Activated CD4-positive, alpha-beta memory T cell treated with anti-CD3 and anti-CD28 coated beads for 36 hours (primary cell): ENCODE data around the gene SLC39A7. TPM values are rescaled to one million over a fixed set of nuclear protein-coding genes. Genes with fewer than 3 reads are reported as not detected.

Experiments used
- CTCF ChIA-PET: fragments of 350-600 bp; sonication (Branson Sonifier 250); formaldehyde crosslinking; loops from one replicate; lab custom pipeline; 2021; ENCODE audit warnings: antibody characterized with exemption, inconsistent platforms; lab: Charles Lee
- POLR2A ChIA-PET: fragments of 350-600 bp; sonication (Branson Sonifier 250); formaldehyde crosslinking; loops from one replicate; lab custom pipeline; 2021; ENCODE audit warnings: antibody characterized with exemption; lab: Charles Lee
- DNase-seq: peaks from one replicate; pipeline ENCODE4 v3.0.0-alpha.2; 2020
- H3K27ac Mint-ChIP-seq: one replicate; pipeline ENCODE4 v1.8.0; 2021; ENCODE audit warnings: mixed read lengths
- H3K27me3 Mint-ChIP-seq: one replicate; pipeline ENCODE4 v1.8.0; 2021; ENCODE audit warnings: mixed read lengths
- H3K36me3 Mint-ChIP-seq: one replicate; pipeline ENCODE4 v1.8.0; 2021; ENCODE audit warnings: mixed read lengths
- H3K4me1 Mint-ChIP-seq: one replicate; pipeline ENCODE4 v1.8.0; 2021; ENCODE audit warnings: low read depth, mixed read lengths
- H3K4me3 Mint-ChIP-seq: one replicate; pipeline ENCODE4 v1.8.0; 2021; ENCODE audit warnings: mild to moderate bottlenecking, mixed read lengths
- H3K9me3 Mint-ChIP-seq: one replicate; pipeline ENCODE4 v1.8.0; 2021; ENCODE audit warnings: mixed read lengths
- intact Hi-C: fragments of 100-400 bp; cut with micrococcal nuclease; formaldehyde crosslinking; loops from one replicate; pipeline ENCODE4 v1.15.1; 2023
- total RNA-seq, 2 experiments: library from RNA; stranded (reverse); gene quantifications; one replicate each; pipeline ENCODE4 v1.2.3, GENCODE V29; 2021

Gene SLC39A7
- total RNA-seq, 2 experiments from 2014 or later: 42.0 to 45.7 TPM

DNA sequence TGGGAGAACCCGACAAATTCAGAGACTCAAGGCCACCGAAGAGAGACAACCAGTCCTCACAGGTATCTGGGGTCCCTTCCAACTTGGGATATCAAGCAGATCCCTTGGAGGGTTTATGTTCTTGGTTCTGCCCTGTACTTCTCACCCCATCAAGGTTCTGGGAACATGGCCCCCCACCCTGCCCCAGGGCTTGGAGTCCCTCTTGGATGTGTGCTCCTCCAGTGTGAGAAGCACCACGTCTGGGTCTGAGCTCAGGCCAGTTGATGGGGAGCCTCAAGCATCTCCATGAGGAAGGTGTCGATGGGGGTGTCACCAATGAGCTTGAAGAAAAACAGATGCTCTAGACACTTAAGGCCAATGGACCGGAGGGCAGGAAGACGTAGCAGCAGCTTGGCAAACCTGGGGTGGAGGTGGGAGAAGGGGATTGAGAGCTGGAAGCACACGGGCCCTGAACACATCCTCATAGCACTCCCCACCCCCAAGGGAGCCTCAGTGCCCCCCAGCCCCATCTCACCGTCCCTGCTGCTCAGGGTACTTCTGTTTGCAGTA is 6.2 kb upstream of the SLC39A7 start:
- Mint-ChIP-seq H3K27me3 (peaks cover 22% of the 10 kb centered on the region), H3K27ac (no peak overlapping the region), H3K4me3 (no peak overlapping the region), H3K4me1 (peaks cover 44% of the 10 kb centered on the region), H3K9me3 (no peaks in the 10 kb centered on the region), H3K36me3 (peaks cover 26% of the 10 kb centered on the region)
- no peak for DNase-seq
- intact Hi-C loops: no loop called here
- POLR2A ChIA-PET: no interaction called here
- CTCF ChIA-PET: interaction anchor here (1.1 kb wide), 1 partner anchor 33 kb away, joined by 5 read pairs; no protein-coding TSS in a partner anchor

DNA sequence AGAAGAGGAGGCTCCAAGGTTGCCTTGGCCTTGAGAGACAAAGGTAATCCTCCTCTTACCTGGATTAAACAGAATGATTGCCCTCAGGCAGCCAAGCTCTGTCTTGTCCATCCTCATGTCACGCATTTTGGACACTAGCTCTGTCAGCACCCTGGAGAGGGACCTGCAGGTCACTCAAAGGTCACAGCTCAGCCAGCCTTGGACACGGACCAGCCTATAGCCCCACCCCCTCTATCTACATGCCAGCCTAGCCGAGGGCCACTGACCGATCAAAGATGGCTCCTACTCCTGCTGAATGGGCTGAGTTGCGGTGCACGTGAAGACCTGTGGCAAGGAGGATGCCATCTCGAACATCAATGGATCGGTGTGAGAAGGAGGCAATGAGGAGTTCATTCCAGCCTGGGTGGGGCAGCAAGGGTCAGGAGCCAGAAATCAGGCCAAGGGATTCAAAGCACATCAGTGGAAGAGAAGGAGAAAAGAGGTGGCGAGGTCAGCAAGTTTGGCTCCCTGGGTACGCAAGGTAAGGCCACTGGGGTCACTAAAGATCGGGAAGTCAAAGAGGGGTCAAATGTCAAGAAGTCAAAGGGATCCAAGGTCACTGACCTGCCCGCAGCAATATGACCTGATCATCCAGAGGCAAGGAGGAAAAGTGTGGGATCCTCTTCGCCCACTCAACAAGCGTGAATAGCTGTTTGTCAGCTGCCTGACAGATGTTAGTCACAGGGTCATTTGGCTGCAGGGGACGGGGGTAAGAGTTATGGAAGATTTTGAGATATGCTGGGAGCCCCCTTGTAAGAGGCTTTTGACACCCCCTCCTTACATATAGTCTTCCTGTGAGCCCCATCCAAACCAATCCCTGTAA is 5.1 kb upstream of the SLC39A7 start:
- no peak overlapping the region for H3K27ac Mint-ChIP-seq
- peaks cover 15% of the 10 kb centered on the region for H3K27me3 Mint-ChIP-seq
- intact Hi-C loops: no loop called here
- H3K36me3 Mint-ChIP-seq: peaks cover 26% of the 10 kb centered on the region
- peaks cover 44% of the 10 kb centered on the region for H3K4me1 Mint-ChIP-seq
- no peak for DNase-seq
- no peak overlapping the region for H3K4me3 Mint-ChIP-seq
- POLR2A ChIA-PET: no interaction called here
- CTCF ChIA-PET: interaction anchor here (0.8 to 2.7 kb wide), 2 partner anchors 12 to 53 kb away, joined by 3 to 9 read pairs; no protein-coding TSS in a partner anchor
- H3K9me3 Mint-ChIP-seq: no peaks in the 10 kb centered on the region

DNA sequence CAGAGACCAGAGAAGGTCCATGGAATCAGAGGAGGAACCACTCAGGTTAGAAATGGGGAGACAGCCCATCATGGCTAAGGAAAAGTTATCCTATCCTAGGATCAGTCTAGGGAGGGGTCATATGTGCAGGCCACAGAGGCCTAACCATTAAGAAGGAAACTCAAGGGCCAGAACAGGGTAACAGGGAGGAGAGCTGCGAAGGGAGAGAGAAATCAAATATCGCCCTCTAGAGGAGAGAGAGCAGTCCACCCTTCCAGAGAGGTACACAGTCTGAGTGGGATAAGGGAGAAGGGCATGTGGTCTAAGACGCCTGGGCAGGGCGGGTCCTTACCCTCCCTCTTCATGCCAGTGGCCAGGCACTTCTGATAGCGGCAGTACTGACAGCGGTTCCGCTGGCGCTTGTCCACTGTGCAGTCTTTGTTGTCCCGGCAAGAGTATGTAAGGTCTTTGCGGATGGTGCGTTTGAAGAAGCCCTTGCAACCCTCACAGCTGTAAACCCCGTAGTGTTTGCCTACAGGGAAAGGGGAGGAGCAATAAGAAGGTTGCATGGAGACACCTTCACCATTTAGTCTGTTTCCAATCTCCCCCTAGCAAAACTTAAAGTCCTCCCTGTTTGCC is 3.1 kb upstream of the SLC39A7 start:
- H3K4me3 Mint-ChIP-seq: no peak overlapping the region
- H3K27me3 Mint-ChIP-seq: peaks cover 2% of the 10 kb centered on the region
- POLR2A ChIA-PET: interaction anchor here (0.6 to 1.4 kb wide), 3 partner anchors 11 to 74 kb away, joined by 3 to 4 read pairs (median 4); partner anchors contain the start of genes RING1, RPS18 and VPS52
- peak; percentile 43 for DNase-seq
- H3K9me3 Mint-ChIP-seq: no peaks in the 10 kb centered on the region
- peaks cover 49% of the 10 kb centered on the region for H3K4me1 Mint-ChIP-seq
- CTCF ChIA-PET: interaction anchor here (0.6 to 3.5 kb wide), 20 partner anchors 8 to 184 kb away, joined by 3 to 23 read pairs (median 5); partner anchors contain the start of genes RING1, RPS18 and VPS52
- peaks cover 40% of the 10 kb centered on the region for H3K36me3 Mint-ChIP-seq
- no peak overlapping the region for H3K27ac Mint-ChIP-seq
- intact Hi-C loops: loop anchor here (1.0 kb wide), 1 partner anchor 36 kb away; no protein-coding TSS in a partner anchor

DNA sequence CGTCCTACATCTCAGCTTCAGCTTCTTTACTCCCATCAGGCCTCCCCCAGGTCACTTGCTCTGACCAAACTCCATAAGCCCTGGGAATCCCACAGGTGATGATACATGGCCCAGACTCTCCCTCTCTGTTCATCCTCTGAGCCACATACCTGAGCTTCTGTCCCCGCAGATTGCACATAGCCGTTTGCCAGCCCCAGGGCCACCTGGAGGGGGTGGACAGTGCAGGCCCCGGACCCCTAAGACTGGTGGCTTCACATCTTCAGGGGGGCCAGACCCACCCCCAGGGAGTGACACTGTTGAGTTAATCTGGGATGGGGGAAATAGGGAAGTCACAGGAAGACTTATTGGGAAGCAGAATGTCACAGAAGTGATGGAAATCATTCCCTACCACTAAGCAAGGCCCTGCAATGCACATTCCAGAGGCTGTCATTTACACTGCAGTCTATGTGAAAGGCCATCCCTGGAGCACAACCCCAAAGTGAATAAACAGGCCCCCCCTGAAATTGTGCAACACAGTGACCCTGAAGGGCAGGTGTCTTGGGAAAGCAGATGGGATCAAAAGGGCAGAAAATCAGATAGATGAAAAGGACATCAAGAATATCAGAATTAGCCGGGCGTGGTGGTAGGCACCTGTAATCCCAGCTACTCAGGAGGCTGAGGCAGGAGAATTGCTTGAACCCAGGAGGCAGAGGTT is 2.4 kb upstream of the SLC39A7 start:
- POLR2A ChIA-PET: interaction anchor here (0.6 to 1.9 kb wide), 3 partner anchors 10 to 46 kb away, joined by 4 to 8 read pairs (median 4); partner anchors contain the start of gene RING1
- DNase-seq: no peak
- H3K27ac Mint-ChIP-seq: peak overlapping the region; percentile 96
- peaks cover 52% of the 10 kb centered on the region for H3K4me1 Mint-ChIP-seq
- peaks cover 48% of the 10 kb centered on the region for H3K36me3 Mint-ChIP-seq
- no peaks in the 10 kb centered on the region for H3K27me3 Mint-ChIP-seq
- no peaks in the 10 kb centered on the region for H3K9me3 Mint-ChIP-seq
- intact Hi-C loops: no loop called here
- CTCF ChIA-PET: interaction anchor here (0.6 to 3.5 kb wide), 20 partner anchors 9 to 185 kb away, joined by 3 to 23 read pairs (median 6); partner anchors contain the start of genes RING1, RPS18 and VPS52
- H3K4me3 Mint-ChIP-seq: peak overlapping the region; percentile 94

DNA sequence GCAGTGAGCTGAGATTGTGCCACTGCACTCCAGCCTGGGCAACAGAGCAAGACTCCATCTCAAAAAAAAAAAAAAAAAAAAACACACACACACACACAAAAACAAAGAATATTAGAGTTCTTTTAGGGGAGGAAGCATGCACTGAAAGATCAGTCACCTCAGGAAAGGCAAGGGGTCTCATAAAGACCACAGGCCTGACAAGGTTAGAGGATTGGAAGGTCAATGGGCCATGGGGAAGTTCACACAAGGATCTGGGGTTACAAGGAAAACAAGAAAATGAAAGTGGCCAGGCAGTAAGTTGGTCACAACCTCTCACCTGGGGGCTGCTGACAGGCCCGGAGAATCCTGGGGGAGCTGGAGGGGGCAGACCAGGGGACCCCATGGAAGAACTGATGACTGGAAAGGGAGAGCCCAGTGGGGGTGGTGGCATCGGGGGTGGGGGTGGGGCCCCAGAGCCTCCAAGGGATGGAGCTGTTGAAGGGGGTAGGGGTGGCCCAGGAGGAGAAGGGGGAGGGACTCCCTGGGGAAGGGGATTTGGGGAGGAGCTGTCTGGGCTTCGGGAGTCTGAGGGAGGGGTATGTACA is 1.7 kb upstream of the SLC39A7 start:
- POLR2A ChIA-PET: interaction anchor here (1.2 to 1.9 kb wide), 2 partner anchors 10 to 99 kb away, joined by 3 to 8 read pairs; partner anchors contain the start of gene RING1
- H3K36me3 Mint-ChIP-seq: peaks cover 51% of the 10 kb centered on the region
- CTCF ChIA-PET: interaction anchor here (1.9 to 3.5 kb wide), 4 partner anchors 10 to 73 kb away, joined by 5 to 23 read pairs (median 16); partner anchors contain the start of genes RING1, RPS18 and VPS52
- no peaks in the 10 kb centered on the region for H3K27me3 Mint-ChIP-seq
- peak overlapping the region; percentile 94 for H3K4me3 Mint-ChIP-seq
- peaks cover 52% of the 10 kb centered on the region for H3K4me1 Mint-ChIP-seq
- no peaks in the 10 kb centered on the region for H3K9me3 Mint-ChIP-seq
- DNase-seq: no peak
- intact Hi-C loops: no loop called here
- H3K27ac Mint-ChIP-seq: peak overlapping the region; percentile 96

DNA sequence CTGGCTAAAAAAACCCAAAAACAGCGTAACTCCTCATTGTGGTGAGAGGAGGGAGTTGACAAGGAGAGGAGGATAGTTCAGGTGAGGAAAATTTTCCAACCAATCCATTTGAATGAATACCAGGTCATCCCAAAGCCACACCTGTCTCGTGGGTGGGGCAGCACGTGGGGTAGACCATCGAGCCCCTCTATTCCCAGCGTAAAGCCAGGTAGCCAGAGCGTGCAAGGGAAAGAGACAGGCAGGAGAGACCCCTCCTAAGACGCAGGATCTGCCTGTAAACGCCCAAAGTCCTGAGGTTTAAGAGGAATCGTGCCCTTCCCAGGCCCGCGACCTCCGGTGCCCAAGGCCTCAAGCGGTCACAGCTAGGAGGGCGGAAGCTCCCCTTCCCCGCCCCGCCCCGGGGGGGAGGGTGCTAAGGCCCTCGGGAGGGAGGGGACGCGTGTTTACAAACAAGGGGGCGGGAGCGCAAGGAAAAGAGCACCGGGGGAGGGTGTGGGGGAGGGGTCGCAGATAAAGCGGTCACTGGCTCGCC is 914 bp upstream of the SLC39A7 start:
- DNase-seq: peak; percentile 84
- ChIA-PET CTCF (interaction anchor here (0.7 to 3.5 kb wide), 4 partner anchors 9 to 72 kb away, joined by 3 to 23 read pairs (median 16); partner anchors contain the start of genes RING1 and RPS18), POLR2A (interaction anchor here (0.6 to 1.9 kb wide), 7 partner anchors 9 to 228 kb away, joined by 3 to 8 read pairs (median 3); partner anchors contain the start of genes RGL2 and RING1)
- Mint-ChIP-seq H3K4me1 (peaks cover 54% of the 10 kb centered on the region), H3K4me3 (peak overlapping the region; percentile 94), H3K27ac (peak overlapping the region; percentile 96), H3K27me3 (no peaks in the 10 kb centered on the region), H3K9me3 (no peaks in the 10 kb centered on the region), H3K36me3 (peaks cover 48% of the 10 kb centered on the region)
- intact Hi-C loops: loop anchor here (1.0 to 2.0 kb wide), 5 partner anchors 50 to 371 kb away; partner anchors contain the start of genes CUTA and KIFC1

DNA sequence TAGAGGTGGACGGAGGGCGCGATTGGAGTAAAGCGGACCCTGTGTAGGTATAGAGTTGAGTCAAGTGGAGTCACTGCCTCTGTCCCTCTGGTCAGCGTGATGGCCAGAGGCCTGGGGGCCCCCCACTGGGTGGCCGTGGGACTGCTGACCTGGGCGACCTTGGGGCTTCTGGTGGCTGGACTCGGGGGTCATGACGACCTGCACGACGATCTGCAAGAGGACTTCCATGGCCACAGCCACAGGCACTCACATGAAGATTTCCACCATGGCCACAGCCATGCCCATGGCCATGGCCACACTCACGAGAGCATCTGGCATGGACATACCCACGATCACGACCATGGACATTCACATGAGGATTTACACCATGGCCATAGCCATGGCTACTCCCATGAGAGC is 479 bp downstream of the SLC39A7 start:
- intact Hi-C loops: loop anchor here (2.0 kb wide), 2 partner anchors 218 to 370 kb away; partner anchors contain the start of gene CUTA
- Mint-ChIP-seq H3K36me3 (peaks cover 35% of the 10 kb centered on the region), H3K27ac (peak overlapping the region; percentile 96), H3K4me3 (peak overlapping the region; percentile 94), H3K9me3 (no peaks in the 10 kb centered on the region), H3K4me1 (peaks cover 66% of the 10 kb centered on the region), H3K27me3 (no peaks in the 10 kb centered on the region)
- DNase-seq: no peak
- CTCF ChIA-PET: no interaction called here
- POLR2A ChIA-PET: no interaction called here

DNA sequence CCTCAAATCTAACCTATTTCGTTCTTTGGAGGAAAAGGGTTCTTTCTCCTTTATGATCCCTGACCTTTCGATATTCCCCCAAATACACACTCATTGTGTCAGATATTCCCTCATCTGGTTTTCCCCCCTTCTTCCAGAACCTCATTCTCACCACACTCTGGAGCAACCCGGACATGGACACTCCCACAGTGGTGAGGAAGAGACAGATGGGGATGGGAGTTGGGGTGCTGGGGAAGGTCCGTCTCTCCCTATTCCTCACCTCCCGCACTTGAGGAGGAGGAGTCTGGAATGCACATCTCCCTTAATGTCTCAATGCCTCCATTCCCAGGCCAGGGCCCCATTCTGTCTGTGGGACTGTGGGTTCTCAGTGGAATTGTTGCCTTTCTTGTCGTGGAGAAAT is 1.3 kb downstream of the SLC39A7 start:
- no peak for DNase-seq
- Mint-ChIP-seq H3K36me3 (peaks cover 30% of the 10 kb centered on the region), H3K9me3 (no peaks in the 10 kb centered on the region), H3K4me3 (peak overlapping the region; percentile 94), H3K4me1 (peaks cover 71% of the 10 kb centered on the region), H3K27me3 (no peaks in the 10 kb centered on the region), H3K27ac (peak overlapping the region; percentile 96)
- intact Hi-C loops: loop anchor here (2.0 kb wide), 2 partner anchors 217 to 369 kb away; partner anchors contain the start of gene CUTA
- CTCF ChIA-PET: interaction anchor here (0.6 kb wide), 1 partner anchor 30 kb away, joined by 3 read pairs; no protein-coding TSS in a partner anchor
- POLR2A ChIA-PET: interaction anchor here (1.6 kb wide), 1 partner anchor 48 kb away, joined by 5 read pairs; no protein-coding TSS in a partner anchor

DNA sequence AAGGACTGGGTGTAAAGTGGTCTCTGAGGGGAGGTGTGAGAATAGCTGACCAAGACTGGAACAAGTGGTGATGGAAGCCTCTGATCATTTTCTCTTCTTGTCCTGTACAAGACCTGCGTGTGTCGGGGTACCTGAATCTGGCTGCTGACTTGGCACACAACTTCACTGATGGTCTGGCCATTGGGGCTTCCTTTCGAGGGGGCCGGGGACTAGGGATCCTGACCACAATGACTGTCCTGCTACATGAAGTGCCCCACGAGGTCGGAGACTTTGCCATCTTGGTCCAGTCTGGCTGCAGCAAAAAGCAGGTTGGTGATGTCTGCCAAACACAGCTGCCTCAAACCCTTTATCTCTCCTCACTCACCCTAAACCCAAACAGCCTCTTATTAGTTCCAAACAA is 2.1 kb downstream of the SLC39A7 start:
- Mint-ChIP-seq H3K27ac (peak overlapping the region; percentile 96), H3K4me1 (peaks cover 68% of the 10 kb centered on the region), H3K36me3 (peaks cover 30% of the 10 kb centered on the region), H3K9me3 (no peaks in the 10 kb centered on the region), H3K4me3 (peak overlapping the region; percentile 33), H3K27me3 (no peaks in the 10 kb centered on the region)
- DNase-seq: no peak
- intact Hi-C loops: no loop called here
- ChIA-PET POLR2A (interaction anchor here (1.1 to 1.6 kb wide), 2 partner anchors 46 to 47 kb away, joined by 3 to 5 read pairs; no protein-coding TSS in a partner anchor), CTCF (interaction anchor here (3.8 kb wide), 1 partner anchor 45 kb away, joined by 16 read pairs; no protein-coding TSS in a partner anchor)
